ENCODE data around the gene CENPU. TPM values are rescaled to one million over a fixed set of nuclear protein-coding genes. Genes with fewer than 3 reads are reported as not detected.
"Not testable (repeated sequence)": the region's sequence is repeated elsewhere in the genome, so short reads cannot be mapped to it uniquely, and the experiment has no call there.

Gene CENPU
- total RNA-seq, 1 donor from 2014 or later, result 7.1 TPM

DNA sequence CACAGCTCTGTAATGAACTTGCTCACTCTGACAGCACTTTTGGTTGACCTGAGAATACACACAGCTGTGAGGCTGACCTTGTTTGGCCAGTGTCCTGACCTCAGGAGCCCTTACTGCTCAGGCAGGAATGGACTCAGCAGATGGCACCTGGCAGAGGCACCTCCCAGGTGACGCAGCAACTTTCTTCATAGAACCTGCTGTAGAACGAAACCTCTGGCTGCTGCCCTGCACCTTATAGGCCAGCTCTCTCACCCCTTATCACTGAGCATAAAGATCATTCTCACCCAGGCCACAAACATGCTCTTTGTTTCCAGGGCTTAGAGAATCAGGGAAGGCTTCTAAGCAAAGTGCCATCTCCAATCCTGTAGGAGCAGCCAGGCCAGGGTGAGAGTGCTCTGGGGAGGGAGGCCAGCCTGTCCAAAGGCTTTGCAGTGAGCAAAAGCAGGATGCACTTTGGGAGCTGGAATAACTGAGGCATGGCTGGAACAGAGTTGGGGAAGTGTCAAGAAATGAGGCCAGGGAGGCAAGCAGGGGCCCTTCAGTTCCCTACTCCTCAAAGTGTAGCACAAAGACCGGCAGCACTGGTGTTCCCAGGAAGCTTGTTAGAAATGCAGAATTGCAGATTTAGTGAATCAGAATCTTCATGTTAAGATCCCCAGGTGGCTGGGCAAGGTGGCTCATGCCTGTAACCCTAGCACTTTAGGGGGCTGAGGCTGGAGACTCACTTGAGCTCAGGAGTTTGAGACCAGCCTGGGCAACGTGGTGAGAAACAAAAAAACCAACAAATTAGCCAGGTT is 13.3 kb upstream of the CENPU start:
- Mint-ChIP-seq H3K27me3 (no peaks in the 10 kb centered on the region), H3K9me3 (no peaks in the 10 kb centered on the region), H3K36me3 (ENCODE audit: low read depth) (no peaks in the 10 kb centered on the region), H3K4me1 (peaks cover 10% of the 10 kb centered on the region), H3K4me3 (no peak overlapping the region), H3K27ac (no peak overlapping the region)
- TF ChIP-seq CTCF (IDR thresholded peaks at IDR 0.05), result no peak
- ChIA-PET CTCF (interaction anchor here (1.6 to 1.8 kb wide), 3 partner anchors 161 to 483 kb away, joined by 3 to 24 read pairs (median 15); no protein-coding TSS in a partner anchor), POLR2A (no interaction called here)
- intact Hi-C loops (cut with micrococcal nuclease), result loop anchor here (5.0 kb wide), 2 partner anchors 215 to 1290 kb away; no protein-coding TSS in a partner anchor
- no peak for ATAC-seq (ENCODE audit: low read depth)
- no peak for DNase-seq

DNA sequence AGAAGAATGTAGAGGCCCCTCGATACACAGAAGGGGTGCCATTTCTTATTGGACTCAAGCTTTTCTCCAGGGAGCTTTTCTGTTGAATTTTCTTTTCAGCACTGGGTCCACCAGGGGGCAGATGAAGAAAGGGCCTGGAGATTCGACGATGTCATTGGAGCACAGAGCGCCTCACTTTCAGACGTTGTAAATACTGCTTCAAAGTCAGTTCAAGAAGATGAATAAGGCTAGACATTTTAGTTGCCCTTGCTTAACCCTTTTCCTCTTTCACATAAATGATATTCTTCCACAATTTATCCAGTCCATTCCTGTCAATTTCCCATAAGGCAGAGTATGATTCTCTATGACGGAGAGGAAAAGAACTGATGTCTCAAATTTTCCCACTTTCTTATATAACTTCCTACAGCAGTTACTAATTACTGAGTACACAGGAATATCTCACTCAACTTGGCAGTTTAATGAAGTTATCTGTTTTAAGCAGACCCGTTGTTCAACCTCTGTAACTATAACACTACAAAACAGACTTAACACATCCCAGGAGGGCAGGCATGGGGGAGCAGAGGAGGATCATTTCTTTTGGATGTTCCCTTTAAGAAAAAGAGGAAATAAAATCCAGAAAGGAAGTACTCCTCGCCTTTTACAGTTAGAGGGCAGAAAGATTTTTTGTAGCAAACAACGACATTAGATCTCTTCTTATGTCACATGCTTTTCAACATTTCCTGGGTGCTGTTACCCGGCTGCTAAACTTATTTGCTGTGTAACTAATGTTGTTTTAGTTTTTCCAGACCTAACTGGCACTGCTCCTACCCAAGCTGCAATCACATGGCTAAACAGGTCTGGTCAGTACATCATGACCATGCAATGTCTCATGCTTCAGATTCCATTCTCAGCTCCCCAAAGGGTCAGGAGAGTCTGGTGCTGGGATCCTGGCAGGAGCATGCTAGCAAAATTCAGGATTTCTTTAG is 12.2 kb upstream of the CENPU start:
- no peak for TF ChIP-seq CTCF (IDR thresholded peaks at IDR 0.05)
- ChIA-PET CTCF (interaction anchor here (0.6 to 1.8 kb wide), 30 partner anchors 10 to 482 kb away, joined by 3 to 24 read pairs (median 4); partner anchors contain the start of genes CASP3 and CENPU), POLR2A (interaction anchor here (0.5 to 0.9 kb wide), 2 partner anchors 35 to 97 kb away, joined by 3 to 5 read pairs; partner anchors contain the start of genes CASP3 and PRIMPOL)
- Mint-ChIP-seq H3K36me3 (ENCODE audit: low read depth) (no peaks in the 10 kb centered on the region), H3K27me3 (no peaks in the 10 kb centered on the region), H3K9me3 (no peaks in the 10 kb centered on the region), H3K27ac (no peak overlapping the region), H3K4me3 (peak overlapping the region; percentile 5), H3K4me1 (peaks cover 10% of the 10 kb centered on the region)
- intact Hi-C loops (cut with micrococcal nuclease), result loop anchor here (1.0 to 5.0 kb wide), 11 partner anchors 79 to 1291 kb away; partner anchors contain the start of gene ACSL1
- ATAC-seq (ENCODE audit: low read depth) (peak; percentile 88), DNase-seq (peak; percentile 35)

DNA sequence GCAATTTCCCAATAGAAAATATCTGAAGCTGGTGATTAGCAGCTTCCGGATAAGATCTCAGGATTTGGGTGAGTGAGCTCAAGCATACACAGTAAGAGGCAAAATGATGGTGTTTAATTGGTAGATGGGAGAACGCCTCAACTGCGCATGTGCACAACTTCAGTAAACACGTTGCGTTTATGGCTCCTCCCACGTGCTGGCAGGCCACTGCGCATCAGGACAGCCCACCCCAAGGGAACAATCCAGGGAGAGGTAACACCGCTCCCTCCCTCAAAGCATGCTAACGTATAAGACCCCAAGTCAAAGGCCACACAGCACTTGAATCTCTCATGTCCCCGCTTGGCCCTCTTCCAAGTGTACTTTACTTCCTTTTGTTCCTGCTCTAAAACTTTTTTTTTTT is 10.3 kb upstream of the CENPU start:
- ATAC-seq (ENCODE audit: low read depth) (no peak), DNase-seq (no peak)
- H3K4me1 Mint-ChIP-seq, result peaks cover 21% of the 10 kb centered on the region
- ChIA-PET CTCF (no interaction called here), POLR2A (no interaction called here)
- intact Hi-C loops (cut with micrococcal nuclease), result loop anchor here (2.0 kb wide), 1 partner anchor 81 kb away; the partner anchor contains the start of gene ACSL1
- no peaks in the 10 kb centered on the region for H3K9me3 Mint-ChIP-seq
- no peak overlapping the region for H3K27ac Mint-ChIP-seq
- H3K36me3 Mint-ChIP-seq (ENCODE audit: low read depth), result no peaks in the 10 kb centered on the region
- no peak overlapping the region for H3K4me3 Mint-ChIP-seq
- no peaks in the 10 kb centered on the region for H3K27me3 Mint-ChIP-seq
- TF ChIP-seq CTCF (IDR thresholded peaks at IDR 0.05), result no peak

DNA sequence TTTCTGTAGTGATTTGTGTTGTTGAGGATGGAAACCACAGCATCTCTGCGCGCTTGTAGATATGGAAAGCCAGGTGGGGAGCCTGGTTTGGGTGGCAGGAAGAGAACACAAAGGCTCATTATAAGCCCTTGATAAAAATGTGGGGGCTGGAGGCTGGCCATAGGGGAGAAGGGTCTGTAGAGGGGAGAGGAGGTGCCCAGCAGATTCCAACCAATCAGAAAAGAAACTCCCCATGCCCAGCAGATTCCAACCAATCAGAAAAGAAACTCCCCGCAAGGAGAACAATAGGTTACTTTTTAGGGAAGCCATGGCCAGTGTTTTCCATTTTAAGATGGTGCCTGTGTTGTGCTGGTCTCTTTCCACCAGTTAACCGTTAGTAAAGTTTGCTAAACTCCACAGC is 9.8 kb upstream of the CENPU start:
- intact Hi-C loops (cut with micrococcal nuclease), result loop anchor here (2.0 kb wide), 1 partner anchor 81 kb away; the partner anchor contains the start of gene ACSL1
- no peak overlapping the region for H3K4me3 Mint-ChIP-seq
- no peak overlapping the region for H3K27ac Mint-ChIP-seq
- POLR2A ChIA-PET, result no interaction called here
- no peaks in the 10 kb centered on the region for H3K36me3 Mint-ChIP-seq (ENCODE audit: low read depth)
- ATAC-seq (ENCODE audit: low read depth), result no peak
- peaks cover 21% of the 10 kb centered on the region for H3K4me1 Mint-ChIP-seq
- H3K9me3 Mint-ChIP-seq, result no peaks in the 10 kb centered on the region
- TF ChIP-seq CTCF (IDR thresholded peaks at IDR 0.05), result no peak
- no peak for DNase-seq
- no peaks in the 10 kb centered on the region for H3K27me3 Mint-ChIP-seq
- CTCF ChIA-PET, result no interaction called here

DNA sequence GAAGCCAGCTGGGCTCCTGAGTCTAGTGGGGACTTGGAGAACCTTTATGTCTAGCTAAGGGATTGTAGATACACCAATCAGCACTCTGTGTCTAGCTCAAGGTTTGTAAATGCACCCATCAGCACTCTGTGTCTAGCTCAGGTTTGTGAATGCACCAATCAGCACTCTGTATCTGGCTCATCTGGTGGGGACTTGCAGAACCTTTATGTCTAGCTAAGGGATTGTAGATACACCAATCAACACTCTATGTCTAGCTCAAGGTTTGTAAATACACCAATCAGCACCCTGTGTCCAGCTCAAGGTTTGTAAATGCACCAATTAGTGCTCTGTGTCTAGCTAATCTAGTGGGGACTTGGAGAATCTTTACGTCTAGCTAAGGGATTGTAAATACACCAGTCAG is 7.8 kb upstream of the CENPU start:
- H3K27ac Mint-ChIP-seq; H3K27me3 Mint-ChIP-seq; DNase-seq; H3K4me3 Mint-ChIP-seq; POLR2A ChIA-PET; H3K9me3 Mint-ChIP-seq; ATAC-seq (ENCODE audit: low read depth); intact Hi-C loops (cut with micrococcal nuclease); H3K36me3 Mint-ChIP-seq (ENCODE audit: low read depth): not testable (repeated sequence)
- peaks cover 21% of the 10 kb centered on the region for H3K4me1 Mint-ChIP-seq
- CTCF ChIA-PET, result interaction anchor here (0.6 to 2.4 kb wide), 3 partner anchors 37 to 476 kb away, joined by 4 to 5 read pairs (median 5); no protein-coding TSS in a partner anchor
